ENCODE measurements around the gene BLOC1S2.

DNA sequence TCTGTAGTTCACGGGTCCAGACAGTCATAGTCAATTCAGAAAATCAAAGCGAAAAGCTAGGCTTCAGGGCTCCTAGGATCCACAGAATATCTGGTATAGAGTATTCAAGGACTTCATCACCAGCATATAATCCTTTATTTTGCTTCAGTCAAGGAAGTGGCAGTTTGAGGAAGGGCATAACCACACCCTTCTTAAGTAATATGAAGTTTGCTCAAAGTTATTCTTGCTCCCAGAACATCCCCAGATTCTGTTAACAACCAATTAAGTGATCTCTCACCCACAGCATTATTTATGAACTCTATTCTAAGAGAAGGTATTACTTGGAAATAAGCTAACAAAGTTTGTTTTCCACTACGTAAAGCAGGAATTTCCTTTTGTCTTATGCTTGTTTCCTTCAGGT, 32.3 kb downstream of the BLOC1S2 start:
- TF ChIP-seq, protein P1, sequence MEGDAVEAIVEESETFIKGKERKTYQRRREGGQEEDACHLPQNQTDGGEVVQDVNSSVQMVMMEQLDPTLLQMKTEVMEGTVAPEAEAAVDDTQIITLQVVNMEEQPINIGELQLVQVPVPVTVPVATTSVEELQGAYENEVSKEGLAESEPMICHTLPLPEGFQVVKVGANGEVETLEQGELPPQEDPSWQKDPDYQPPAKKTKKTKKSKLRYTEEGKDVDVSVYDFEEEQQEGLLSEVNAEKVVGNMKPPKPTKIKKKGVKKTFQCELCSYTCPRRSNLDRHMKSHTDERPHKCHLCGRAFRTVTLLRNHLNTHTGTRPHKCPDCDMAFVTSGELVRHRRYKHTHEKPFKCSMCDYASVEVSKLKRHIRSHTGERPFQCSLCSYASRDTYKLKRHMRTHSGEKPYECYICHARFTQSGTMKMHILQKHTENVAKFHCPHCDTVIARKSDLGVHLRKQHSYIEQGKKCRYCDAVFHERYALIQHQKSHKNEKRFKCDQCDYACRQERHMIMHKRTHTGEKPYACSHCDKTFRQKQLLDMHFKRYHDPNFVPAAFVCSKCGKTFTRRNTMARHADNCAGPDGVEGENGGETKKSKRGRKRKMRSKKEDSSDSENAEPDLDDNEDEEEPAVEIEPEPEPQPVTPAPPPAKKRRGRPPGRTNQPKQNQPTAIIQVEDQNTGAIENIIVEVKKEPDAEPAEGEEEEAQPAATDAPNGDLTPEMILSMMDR (IDR thresholded peaks at IDR 0.05): no peak
- TF ChIP-seq ZFX (IDR thresholded peaks at IDR 0.05; ENCODE audit: borderline replicate concordance): no peak

Measured in 22Rv1 (cell line).